Heart left ventricle (tissue), 16 donors: ENCODE data around the gene DNAH3. TPM values are rescaled to one million over a fixed set of nuclear protein-coding genes. Genes with fewer than 3 reads are reported as not detected.

ENCODE experiments used
- ATAC-seq, 4 donors: fragments of 200-7000 bp; cut with Tn5 transposase; one replicate each; pipeline ENCODE4 v1.9.1; 2020 to 2022; ENCODE audit warnings: moderate library complexity in 4 of 4, mild to moderate bottlenecking in 3 of 4, moderate number of reproducible peaks in 1 of 4
- DNase-seq, 5 donors: peaks; one replicate each; pipeline ENCODE4 v3.0.0-alpha.2; 2020
- H3K27ac ChIP-seq, 12 donors: fragments of 200-600 bp; sonication (generic) in 4 of 12; one replicate each; pipeline versions ENCODE4 v1.5.0 to v1.8.0; 2016 to 2022; ENCODE audit warnings: mild to moderate bottlenecking in 2 of 12
- H3K27me3 ChIP-seq, 9 donors: fragments of 200-600 bp; sonication (generic) in 2 of 9; one replicate each; pipeline versions ENCODE4 v1.5.1 to v1.8.0; 2016 to 2022; ENCODE audit warnings: mild to moderate bottlenecking in 3 of 9
- H3K36me3 ChIP-seq, 9 donors: fragments of 200-600 bp; sonication (generic) in 2 of 9; one replicate each; pipeline versions ENCODE4 v1.5.0 to v1.8.0; 2018 to 2022; ENCODE audit warnings: mild to moderate bottlenecking in 2 of 9
- H3K4me1 ChIP-seq, 12 donors: fragments of 200-600 bp; sonication (generic) in 4 of 12; one replicate each; pipeline versions ENCODE4 v1.5.0 to v1.8.0; 2016 to 2022; ENCODE audit warnings: mild to moderate bottlenecking in 3 of 12
- H3K4me3 ChIP-seq, 12 donors: fragments of 200-600 bp; sonication (generic) in 4 of 12; one replicate each; pipeline versions ENCODE4 v1.5.0 to v1.8.0; 2017 to 2022; ENCODE audit warnings: mild to moderate bottlenecking in 9 of 12, moderate library complexity in 4 of 12
- H3K9me3 ChIP-seq, 12 donors: fragments of 200-600 bp; sonication (generic) in 4 of 12; one replicate each; pipeline versions ENCODE4 v1.5.0 to v1.8.0; 2016 to 2022; ENCODE audit warnings: mild to moderate bottlenecking in 1 of 12
- CTCF ChIP-seq, 12 donors: fragments of 200-600 bp; sonication (generic) in 4 of 12; IDR thresholded peaks; one replicate each; pipeline versions ENCODE4 v1.5.0 to v1.8.0; 2018 to 2022; ENCODE audit warnings: antibody characterized with exemption in 12 of 12, mild to moderate bottlenecking in 5 of 12
- POLR2A ChIP-seq, 2 donors: fragments of 450-650 bp; IDR thresholded peaks; one replicate each; pipeline ENCODE4 v1.6.1; 2017; ENCODE audit warnings: antibody characterized with exemption in 2 of 2, mild to moderate bottlenecking in 2 of 2, moderate library complexity in 2 of 2
- WGBS, 4 donors: extraction: QIAGEN DNeasy Blood & Tissue Kit in 2 of 4; methylation state at CpG; one replicate each; pipeline versions ENCODE4 v1.1.5 to v1.1.7; 2013 to 2018; 5-methylcytosine and 5-hydroxymethylcytosine counted together
- intact Hi-C, 10 donors: fragments of 100-400 bp; cut with DNase I; formaldehyde crosslinking; loops; one replicate each; pipeline versions ENCODE4 v1.11.1 to v1.14.2; 2022
- polyA plus RNA-seq, 2 donors: library from polyadenylated mRNA; stranded (reverse); fragments of 200-250 nt; gene quantifications; one replicate each; pipeline ENCODE4 v1.2.3, GENCODE V29; 2013
- total RNA-seq, 9 donors: library from RNA; depleted of rRNA in 2 of 9; stranded (reverse); fragments of >200 nt in 2 of 9; fragmentation: NEBNext Ultra II Directional in 3 of 9; extraction: Animal tissue kit (Norgen Biotek cat#: 25700) in 3 of 9; gene quantifications; one replicate each; pipeline versions ENCODE4 v1.1.0 to v1.2.4, GENCODE V29; 2016 to 2023
- donor health status: ischemic (EF 13 %, LVEDD 7.1; RV severe dilation, severe dysfunction).
- donor health status: healthy with polysubstance abuse.
- donor health status: DM: no; HTN: yes; CAD: no.
- donor health status: DM: no; HTN: no; CAD: no.
- donor health status: ischemic (EF 25% LVEDD 6.9; RV normal size, moderate dysfunction).
- donor health status: ischemic (EF 25% LVEDD 5.7; RV mildly dilated, moderate dysfunction).
- donor health status: healthy.
- donor health status: DM: yes; HTN: yes; CAD: no.
- donor health status: ischemic (EF 35%, LVEDD 5.7; RV mildly dilated, moderate dysfunction).
- donor health status: nonischemic (EF 11% LVEDD 7.7; RV severe dilation, severe dysfunction).
- donor health status: DM: yes; HTN: yes; CAD: no.
- donor health status: PGD.
- donor health status: ischemic (EF 29% LVEDD 5.4; RV normal size, mild dysfunction).
- donor health status: nonischemic (EF 23%, LVEDD 6.1; RV moderate dilation, normal function).

Gene DNAH3
- total and polyA plus RNA-seq, 11 donors = 0.01 to 2.0 (median 0.87) TPM

GRCh38 chr16:20887207-20887606 is 263.4 kb downstream of the DNAH3 start:
- Histone ChIP-seq H3K27ac (peak overlapping the region in 3 of 12 donors; percentile 12 to 48 (median 14)), H3K36me3 (peaks cover 0 to 36% (median 4%) of the 10 kb centered on the region in 9 donors), H3K27me3 (no peaks in the 10 kb centered on the region), H3K4me3 (no peak overlapping the region), H3K4me1 (peaks cover 0 to 65% (median 15%) of the 10 kb centered on the region in 12 donors), H3K9me3 (no peaks in the 10 kb centered on the region)
- no peak for ATAC-seq
- WGBS, 4 donors = 89 to 98% (median 95%) methylated on average over 1 of the region's 1 CpG
- TF ChIP-seq POLR2A (IDR thresholded peaks at IDR 0.05) (no peak), CTCF (IDR thresholded peaks at IDR 0.05) (no peak)
- intact Hi-C loops = no loop called here
- no peak for DNase-seq

- no peak overlapping the region for H3K4me3 ChIP-seq
- peaks cover 0 to 27% (median 0%) of the 10 kb centered on the region in 9 donors for H3K36me3 ChIP-seq
- no peaks in the 10 kb centered on the region for H3K9me3 ChIP-seq
- ATAC-seq (no peak), DNase-seq (no peak)
- peaks cover 0 to 67% (median 16%) of the 10 kb centered on the region in 12 donors for H3K4me1 ChIP-seq
- TF ChIP-seq CTCF (IDR thresholded peaks at IDR 0.05) (no peak), POLR2A (IDR thresholded peaks at IDR 0.05) (no peak)
- intact Hi-C loops = no loop called here
- H3K27me3 ChIP-seq = no peaks in the 10 kb centered on the region
- WGBS, 4 donors = 0 to 80% (median 39%) methylated on average over 1 of the region's 1 CpG
- no peak overlapping the region for H3K27ac ChIP-seq
These were observed 264.3 kb downstream of the DNAH3 start for GRCh38 chr16:20886320-20886719.

- Histone ChIP-seq H3K36me3 (peaks cover 0 to 16% (median 0%) of the 10 kb centered on the region in 9 donors), H3K4me3 (no peak overlapping the region), H3K27ac (peak overlapping the region in 3 of 12 donors; percentile 14 to 64 (median 19)), H3K9me3 (no peaks in the 10 kb centered on the region), H3K4me1 (peaks cover 0 to 71% (median 24%) of the 10 kb centered on the region in 12 donors), H3K27me3 (no peaks in the 10 kb centered on the region)
- TF ChIP-seq CTCF (IDR thresholded peaks at IDR 0.05) (no peak), POLR2A (IDR thresholded peaks at IDR 0.05) (no peak)
- no peak for DNase-seq
- no peak for ATAC-seq
- 88 to 100% (median 95%) methylated on average over 1 of the region's 1 CpG for WGBS, 4 donors
- intact Hi-C loops = no loop called here
These were observed 266.4 kb downstream of the DNAH3 start for GRCh38 chr16:20884240-20884556.

GRCh38 chr16:20883554-20884239 is 266.9 kb downstream of the DNAH3 start:
- TF ChIP-seq POLR2A (IDR thresholded peaks at IDR 0.05) (no peak), CTCF (IDR thresholded peaks at IDR 0.05) (no peak)
- Histone ChIP-seq H3K4me1 (peaks cover 0 to 76% (median 29%) of the 10 kb centered on the region in 12 donors), H3K27me3 (no peaks in the 10 kb centered on the region), H3K9me3 (no peaks in the 10 kb centered on the region), H3K36me3 (peaks cover 0 to 16% (median 0%) of the 10 kb centered on the region in 9 donors), H3K27ac (peak overlapping the region in 3 of 12 donors; percentile 14 to 64 (median 19)), H3K4me3 (no peak overlapping the region)
- intact Hi-C loops = no loop called here
- DNase-seq = no peak
- no peak for ATAC-seq
- 71 to 78% (median 76%) methylated on average over 5 of the region's 5 CpGs for WGBS, 4 donors

Other genes starting within 250 kb of the DNAH3 start
- 100 to 1,000 TPM in 7 of 9 donors, 10 to 100 TPM in 2; 87.0 to 334 (median 162) TPM for gene LDAF1, start 7.8 kb upstream of the DNAH3 start, total RNA-seq
- gene LDAF1, start 7.8 kb upstream of the DNAH3 start, polyA plus RNA-seq = 10 to 100 TPM; 31.0 to 46.3 TPM
- gene ZP2, start 60.7 kb upstream of the DNAH3 start, total RNA-seq = not detected
- gene ZP2, start 60.7 kb upstream of the DNAH3 start, polyA plus RNA-seq = not detected
- gene ANKS4B, start 82.9 kb upstream of the DNAH3 start, total RNA-seq = not detected
- gene ANKS4B, start 82.9 kb upstream of the DNAH3 start, polyA plus RNA-seq = not detected
- gene CRYM, start 127.4 kb upstream of the DNAH3 start, total RNA-seq = 100 to 1,000 TPM in 6 of 9 donors, 10 to 100 TPM in 3; 41.0 to 267 (median 116) TPM
- gene CRYM, start 127.4 kb upstream of the DNAH3 start, polyA plus RNA-seq = 10 to 100 TPM; 63.5 to 80.2 TPM